Keratinocyte (primary cell): Measurements from ENCODE around the gene NOD2. TPM values are rescaled to one million over a fixed set of nuclear protein-coding genes. Genes with fewer than 3 reads are reported as not detected.

Source experiments
- DNase-seq: peaks from one replicate; pipeline ENCODE4 v3.0.0-alpha.2; 2011; ENCODE audit warnings: low read depth, missing footprints, low spot score
- FAIRE-seq: peaks from 2 replicates; lab custom pipeline; 2011; peaks lifted over from hg19 to GRCh38; lab: Jason Lieb, UNC
- H2AFZ ChIP-seq: 2 replicates; pipeline ENCODE4 v1.6.0; 2012; ENCODE audit warnings: low read length, control low read depth, inconsistent platforms; ENCODE audit not compliant: control insufficient read depth
- H3K27ac ChIP-seq: 2 replicates; pipeline ENCODE4 v1.5.1; 2011; ENCODE audit warnings: low read length; ENCODE audit not compliant: control insufficient read depth, insufficient read depth
- H3K27me3 ChIP-seq: 3 replicates; pipeline ENCODE4 v1.6.0; 2011; ENCODE audit warnings: low read length; ENCODE audit not compliant: control insufficient read depth, insufficient read depth; ENCODE audit errors: extremely low read depth
- H3K36me3 ChIP-seq, 2 experiments: 2 replicates in 1 of 2; 3 replicates in 1 of 2; pipeline ENCODE4 v1.5.1; 2011; ENCODE audit warnings: low read length in 2 of 2, mild to moderate bottlenecking in 1 of 2; ENCODE audit not compliant: control insufficient read depth in 2 of 2, insufficient read depth in 2 of 2; ENCODE audit errors: extremely low read depth in 1 of 2
- H3K4me1 ChIP-seq: 3 replicates; pipeline ENCODE4 v1.5.1; 2011; ENCODE audit warnings: low read length; ENCODE audit not compliant: control insufficient read depth, insufficient read depth; ENCODE audit errors: extremely low read depth
- H3K4me2 ChIP-seq: 3 replicates; pipeline ENCODE4 v1.6.0; 2011; ENCODE audit warnings: low read depth, low read length; ENCODE audit not compliant: control insufficient read depth, insufficient read depth; ENCODE audit errors: extremely low read depth
- H3K4me3 ChIP-seq, 3 experiments: fragments of 200-600 bp in 1 of 3; sonication (generic) in 1 of 3; 2 replicates in 2 of 3; 3 replicates in 1 of 3; pipeline ENCODE4 v1.5.1; 2011 to 2016; ENCODE audit warnings: low read length in 3 of 3, mild to moderate bottlenecking in 3 of 3, control low read depth in 2 of 3, inconsistent platforms in 1 of 3, low read depth in 1 of 3, mixed read lengths in 1 of 3, mixed run types in 1 of 3, moderate library complexity in 1 of 3; ENCODE audit not compliant: control insufficient read depth in 2 of 3, insufficient read depth in 2 of 3; ENCODE audit errors: extremely low read depth in 1 of 3
- H3K79me2 ChIP-seq: 2 replicates; pipeline ENCODE4 v1.6.0; 2012; ENCODE audit warnings: low read length; ENCODE audit not compliant: control insufficient read depth, insufficient read depth
- H3K9ac ChIP-seq: 3 replicates; pipeline ENCODE4 v1.6.0; 2011; ENCODE audit warnings: low read length; ENCODE audit not compliant: control insufficient read depth, insufficient read depth; ENCODE audit errors: extremely low read depth
- H3K9me1 ChIP-seq: 3 replicates; pipeline ENCODE4 v1.6.0; 2011; ENCODE audit warnings: low read length; ENCODE audit not compliant: control insufficient read depth, insufficient read depth; ENCODE audit errors: extremely low read depth
- H3K9me3 ChIP-seq: 2 replicates; pipeline ENCODE4 v1.5.1; 2012; ENCODE audit warnings: low read depth, low read length; ENCODE audit not compliant: control insufficient read depth
- H4K20me1 ChIP-seq: 3 replicates; pipeline ENCODE4 v1.6.0; 2011; ENCODE audit warnings: low read length; ENCODE audit not compliant: control insufficient read depth, insufficient read depth; ENCODE audit errors: extremely low read depth
- EZH2 ChIP-seq: IDR thresholded peaks from one replicate; pipeline ENCODE4 v1.6.1; 2012; ENCODE audit warnings: inconsistent platforms, mild to moderate bottlenecking, low read length, moderate library complexity
- dilution Hi-C: fragments of 300-500 bp; cut with MboI; formaldehyde crosslinking; loops from one replicate; pipeline ENCODE4 v1.7.0; 2020; ENCODE audit warnings: low sequenced_read_pairs; ENCODE audit not compliant: extremely low pct_ligation_motif_present
- polyA plus RNA-seq, 5 experiments: library from polyadenylated mRNA; depleted of rRNA in 3 of 5; stranded (reverse) in 3 of 5; stranded (forward) in 1 of 5; unstranded in 1 of 5; fragments of >200 nt; gene quantifications; 1 replicate in 1 of 5; 2 replicates in 3 of 5; 3 replicates in 1 of 5; pipeline versions ENCODE4 v1.2.1 to v1.2.3, GENCODE V29; 2011 to 2012; ENCODE audit warnings: missing spikeins in 2 of 5, low read depth in 1 of 5, low replicate concordance in 1 of 5
- TF ChIP-seq, protein P1 (sequence below), 3 experiments: IDR thresholded peaks in 1 of 3; conservative IDR thresholded peaks in 1 of 3; optimal IDR thresholded peaks in 1 of 3; 2 replicates in 2 of 3; 3 replicates in 1 of 3; pipeline versions ENCODE3 to v1.5.1; 2011; ENCODE audit warnings: low read length in 3 of 3, mild to moderate bottlenecking in 3 of 3, moderate library complexity in 2 of 3, control low read depth in 1 of 3, inconsistent platforms in 1 of 3; ENCODE audit not compliant: insufficient read depth in 2 of 3; ENCODE audit errors: extremely low read depth in 1 of 3

The NOD2 gene
- polyA plus RNA-seq, 1 donor (not counting 4 experiments of a cell fraction or from before 2014, with no cell fraction given), result 0.80 TPM

DNA sequence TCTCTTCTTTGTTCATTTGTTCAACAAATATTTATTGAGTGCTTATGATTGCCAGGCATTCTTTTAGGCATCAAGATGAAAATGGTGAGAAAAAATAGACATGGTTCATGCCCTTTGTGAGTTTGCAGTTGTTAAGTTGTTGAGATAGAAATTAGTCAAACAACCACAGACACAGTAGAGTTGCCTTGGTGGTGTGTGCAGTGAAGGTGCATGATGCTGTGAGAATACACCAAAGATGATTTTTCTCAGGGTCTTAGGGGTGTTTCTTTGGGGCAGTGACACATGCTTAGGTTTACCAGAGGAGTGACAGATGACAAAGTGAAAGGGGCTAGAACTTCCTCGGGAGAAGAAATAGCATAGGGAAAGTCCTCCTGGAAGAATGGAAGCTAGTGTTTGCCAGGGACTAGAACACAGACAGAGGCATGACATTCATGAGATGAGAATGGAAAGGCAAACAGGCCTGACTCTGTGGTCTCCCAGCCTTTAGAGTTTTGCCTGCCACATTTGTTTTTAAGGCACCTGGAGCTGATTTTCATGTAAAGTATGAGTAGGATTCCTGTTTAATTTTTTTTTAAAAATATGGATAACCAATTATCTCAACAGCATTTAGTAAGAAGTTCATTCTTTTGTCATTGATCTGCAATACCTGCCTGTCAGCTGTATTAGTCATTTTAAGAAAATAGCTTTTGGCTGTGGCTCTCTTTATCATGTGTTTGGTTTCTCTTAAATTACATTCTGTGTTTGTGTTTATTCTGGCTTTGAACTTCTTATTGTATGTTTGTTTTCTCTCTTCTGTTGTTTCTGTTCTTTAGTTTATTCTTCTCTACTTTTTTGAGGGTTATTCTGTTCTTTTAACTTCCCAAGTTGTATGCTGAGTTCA is 85.1 kb downstream of the NOD2 start:
- Histone ChIP-seq H3K36me3 (peaks cover 3 to 16% of the 10 kb centered on the region in 2 experiments), H3K9me3 (no peaks in the 10 kb centered on the region), H2AFZ (no peak overlapping the region), H3K9me1 (no peaks in the 10 kb centered on the region), H4K20me1 (no peaks in the 10 kb centered on the region), H3K4me1 (no peaks in the 10 kb centered on the region), H3K27me3 (no peaks in the 10 kb centered on the region), H3K27ac (no peak overlapping the region), H3K4me2 (no peak overlapping the region), H3K79me2 (peaks cover 6% of the 10 kb centered on the region), H3K9ac (no peak overlapping the region), H3K4me3 (no peak overlapping the region)
- dilution Hi-C loops, result no loop called here
- no peak for DNase-seq
- TF ChIP-seq EZH2, result no peak
- TF ChIP-seq, protein P1, sequence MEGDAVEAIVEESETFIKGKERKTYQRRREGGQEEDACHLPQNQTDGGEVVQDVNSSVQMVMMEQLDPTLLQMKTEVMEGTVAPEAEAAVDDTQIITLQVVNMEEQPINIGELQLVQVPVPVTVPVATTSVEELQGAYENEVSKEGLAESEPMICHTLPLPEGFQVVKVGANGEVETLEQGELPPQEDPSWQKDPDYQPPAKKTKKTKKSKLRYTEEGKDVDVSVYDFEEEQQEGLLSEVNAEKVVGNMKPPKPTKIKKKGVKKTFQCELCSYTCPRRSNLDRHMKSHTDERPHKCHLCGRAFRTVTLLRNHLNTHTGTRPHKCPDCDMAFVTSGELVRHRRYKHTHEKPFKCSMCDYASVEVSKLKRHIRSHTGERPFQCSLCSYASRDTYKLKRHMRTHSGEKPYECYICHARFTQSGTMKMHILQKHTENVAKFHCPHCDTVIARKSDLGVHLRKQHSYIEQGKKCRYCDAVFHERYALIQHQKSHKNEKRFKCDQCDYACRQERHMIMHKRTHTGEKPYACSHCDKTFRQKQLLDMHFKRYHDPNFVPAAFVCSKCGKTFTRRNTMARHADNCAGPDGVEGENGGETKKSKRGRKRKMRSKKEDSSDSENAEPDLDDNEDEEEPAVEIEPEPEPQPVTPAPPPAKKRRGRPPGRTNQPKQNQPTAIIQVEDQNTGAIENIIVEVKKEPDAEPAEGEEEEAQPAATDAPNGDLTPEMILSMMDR (optimal IDR thresholded peaks at IDR 0.05 in 1 of 3, IDR thresholded peaks at IDR 0.05 in 1 of 3, conservative IDR thresholded peaks at IDR 0.05 in 1 of 3; ENCODE audit: extremely low read depth in 1 of 3, insufficient read depth in 2 of 3, low read length in 3 of 3), result no peak
- no peak for FAIRE-seq

DNA sequence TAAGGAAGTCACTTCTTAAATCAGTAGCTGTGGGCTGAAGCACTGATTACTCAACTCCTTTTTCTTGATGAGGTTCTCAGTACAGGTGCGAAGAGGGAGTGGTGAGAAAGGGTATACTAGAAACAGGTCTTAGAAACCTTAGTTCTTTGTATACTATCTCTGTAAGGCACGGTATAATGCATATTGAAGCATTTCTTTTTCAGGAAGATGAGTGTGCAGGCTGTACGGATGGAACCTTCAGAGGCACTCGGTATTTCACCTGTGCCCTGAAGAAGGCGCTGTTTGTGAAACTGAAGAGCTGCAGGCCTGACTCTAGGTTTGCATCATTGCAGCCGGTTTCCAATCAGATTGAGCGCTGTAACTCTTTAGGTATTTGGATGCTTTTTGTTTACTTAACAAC is 87.6 kb downstream of the NOD2 start:
- Histone ChIP-seq H3K27me3 (no peaks in the 10 kb centered on the region), H3K27ac (no peak overlapping the region), H3K9me1 (no peaks in the 10 kb centered on the region), H2AFZ (no peak overlapping the region), H3K4me3 (no peak overlapping the region), H4K20me1 (no peaks in the 10 kb centered on the region), H3K36me3 (peaks cover 3 to 16% of the 10 kb centered on the region in 2 experiments), H3K4me2 (no peak overlapping the region), H3K4me1 (peaks cover 5% of the 10 kb centered on the region), H3K9me3 (no peaks in the 10 kb centered on the region), H3K9ac (no peak overlapping the region), H3K79me2 (no peaks in the 10 kb centered on the region)
- DNase-seq, result no peak
- dilution Hi-C loops, result no loop called here
- no peak for TF ChIP-seq EZH2
- TF ChIP-seq, protein P1 (optimal IDR thresholded peaks at IDR 0.05 in 1 of 3, IDR thresholded peaks at IDR 0.05 in 1 of 3, conservative IDR thresholded peaks at IDR 0.05 in 1 of 3; ENCODE audit: extremely low read depth in 1 of 3, insufficient read depth in 2 of 3, low read length in 3 of 3), result peak; percentile 7 to 29 (median 24)
- no peak for FAIRE-seq
